Liver (tissue), 3 donors: Measurements from ENCODE around the gene PWWP3B.

Experiments
- GABPA ChIP-seq, 2 donors: IDR thresholded peaks in 1 of 2; conservative IDR thresholded peaks in 1 of 2; 2 replicates each; pipeline ENCODE4 v1.6.1; 2016; ENCODE audit warnings: antibody characterized with exemption in 2 of 2, mild to moderate bottlenecking in 1 of 2, moderate library complexity in 1 of 2
- SP1 ChIP-seq: IDR thresholded peaks from 2 replicates; pipeline ENCODE4 v1.6.1; 2018; ENCODE audit warnings: antibody characterized with exemption, mild to moderate bottlenecking
- TAF1 ChIP-seq: conservative IDR thresholded peaks from 2 replicates; pipeline ENCODE4 v1.6.1; 2016; ENCODE audit warnings: antibody characterized with exemption, mild to moderate bottlenecking
- YY1 ChIP-seq: IDR thresholded peaks from 2 replicates; pipeline ENCODE4 v1.6.1; 2016; ENCODE audit warnings: antibody characterized with exemption, mild to moderate bottlenecking
- TF ChIP-seq, protein P1 (sequence below): fragments of 150-350 bp; IDR thresholded peaks from 2 replicates; pipeline ENCODE4 v1.5.1; 2017; ENCODE audit warnings: improper control_type of control experiment, low read depth, low read length; ENCODE audit not compliant: missing input control
- TF ChIP-seq, protein P2 (sequence below): IDR thresholded peaks from 2 replicates; pipeline ENCODE4 v1.6.1; 2016; ENCODE audit warnings: antibody characterized with exemption
- TF ChIP-seq, protein P3 (sequence below): IDR thresholded peaks from 2 replicates; pipeline ENCODE4 v1.6.1; 2016; ENCODE audit warnings: antibody characterized with exemption
- donor health status: healthy.
- donor health status: healthy.

DNA sequence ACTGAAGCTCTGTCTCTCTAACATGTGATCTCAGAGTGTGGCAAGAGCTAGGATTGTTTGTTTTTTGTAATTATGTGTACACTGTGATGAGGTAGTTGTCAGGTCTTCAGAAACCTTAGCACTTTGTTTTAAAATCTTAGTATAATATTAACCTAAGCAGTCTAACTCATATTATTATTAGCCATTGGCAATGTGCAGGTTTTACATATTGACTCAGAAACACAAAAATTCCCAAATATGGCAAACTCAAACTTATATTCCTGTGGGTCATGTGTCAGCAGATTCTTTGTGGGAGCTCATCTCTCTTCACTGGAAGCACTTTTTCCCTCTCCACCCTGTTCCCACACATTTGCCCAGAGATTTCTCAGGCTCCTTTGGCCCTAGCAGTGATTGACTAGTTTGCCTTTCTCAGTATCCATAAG, 8.2 kb upstream of the PWWP3B start:
- TF ChIP-seq, protein P1, sequence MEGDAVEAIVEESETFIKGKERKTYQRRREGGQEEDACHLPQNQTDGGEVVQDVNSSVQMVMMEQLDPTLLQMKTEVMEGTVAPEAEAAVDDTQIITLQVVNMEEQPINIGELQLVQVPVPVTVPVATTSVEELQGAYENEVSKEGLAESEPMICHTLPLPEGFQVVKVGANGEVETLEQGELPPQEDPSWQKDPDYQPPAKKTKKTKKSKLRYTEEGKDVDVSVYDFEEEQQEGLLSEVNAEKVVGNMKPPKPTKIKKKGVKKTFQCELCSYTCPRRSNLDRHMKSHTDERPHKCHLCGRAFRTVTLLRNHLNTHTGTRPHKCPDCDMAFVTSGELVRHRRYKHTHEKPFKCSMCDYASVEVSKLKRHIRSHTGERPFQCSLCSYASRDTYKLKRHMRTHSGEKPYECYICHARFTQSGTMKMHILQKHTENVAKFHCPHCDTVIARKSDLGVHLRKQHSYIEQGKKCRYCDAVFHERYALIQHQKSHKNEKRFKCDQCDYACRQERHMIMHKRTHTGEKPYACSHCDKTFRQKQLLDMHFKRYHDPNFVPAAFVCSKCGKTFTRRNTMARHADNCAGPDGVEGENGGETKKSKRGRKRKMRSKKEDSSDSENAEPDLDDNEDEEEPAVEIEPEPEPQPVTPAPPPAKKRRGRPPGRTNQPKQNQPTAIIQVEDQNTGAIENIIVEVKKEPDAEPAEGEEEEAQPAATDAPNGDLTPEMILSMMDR: no peak
- TF ChIP-seq SP1 (no peak), GABPA (IDR thresholded peaks at IDR 0.05 in 1 of 2, conservative IDR thresholded peaks at IDR 0.05 in 1 of 2) (no peak), TAF1 (no peak), YY1 (peak; percentile 9)
- TF ChIP-seq, protein P2, sequence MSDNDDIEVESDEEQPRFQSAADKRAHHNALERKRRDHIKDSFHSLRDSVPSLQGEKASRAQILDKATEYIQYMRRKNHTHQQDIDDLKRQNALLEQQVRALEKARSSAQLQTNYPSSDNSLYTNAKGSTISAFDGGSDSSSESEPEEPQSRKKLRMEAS: no peak
- TF ChIP-seq, protein P3, sequence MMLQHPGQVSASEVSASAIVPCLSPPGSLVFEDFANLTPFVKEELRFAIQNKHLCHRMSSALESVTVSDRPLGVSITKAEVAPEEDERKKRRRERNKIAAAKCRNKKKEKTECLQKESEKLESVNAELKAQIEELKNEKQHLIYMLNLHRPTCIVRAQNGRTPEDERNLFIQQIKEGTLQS: no peak
